IMR-90 (cell line): Measurements from ENCODE around the gene ABHD12. TPM values are rescaled to one million over a fixed set of nuclear protein-coding genes. Genes with fewer than 3 reads are reported as not detected.

Experiments
- ATAC-seq: fragments of 200-7000 bp; cut with Tn5 transposase; 2 replicates; pipeline ENCODE4 v1.9.1; 2020; ENCODE audit warnings: low read depth, mild to moderate bottlenecking, moderate library complexity
- BruUV-seq: library from RNA; stranded (reverse); fragments of 400-500 nt; replicated peaks from 2 replicates; lab custom pipeline; 2021; lab: Mats Ljungman, UMichigan
- CTCF ChIA-PET: fragments of 300-600 bp; formaldehyde crosslinking; extraction: SDS; loops from one replicate; lab custom pipeline; 2021; ENCODE audit warnings: antibody characterized with exemption; lab: Yijun Ruan, JAX
- POLR2A ChIA-PET: fragments of 300-600 bp; sonication (Branson Sonifier 250); formaldehyde crosslinking; loops from one replicate; lab custom pipeline; 2022; ENCODE audit warnings: antibody characterized with exemption; ENCODE audit not compliant: unreplicated experiment; lab: Charles Lee
- DNase-seq: peaks from one replicate; pipeline ENCODE4 v3.0.0; 2013
- H2AFZ ChIP-seq: replicated peaks from 2 replicates; pipeline ENCODE3; 2013; ENCODE audit warnings: low read length, mild to moderate bottlenecking; ENCODE audit not compliant: poor library complexity
- H2AK5ac ChIP-seq: 2 replicates; pipeline ENCODE4 v1.6.1; 2013; ENCODE audit warnings: low read depth, low read length, inconsistent platforms
- H2AK9ac ChIP-seq: replicated peaks from 2 replicates; pipeline ENCODE3; 2013; ENCODE audit warnings: mild to moderate bottlenecking, low read depth, low read length, moderate library complexity; ENCODE audit not compliant: poor library complexity
- H2BK120ac ChIP-seq: 2 replicates; pipeline ENCODE4 v1.6.1; 2013; ENCODE audit warnings: low read depth, low read length, inconsistent platforms
- H2BK15ac ChIP-seq: 3 replicates; pipeline ENCODE4 v1.6.1; 2013; ENCODE audit warnings: low read depth, low read length, inconsistent platforms
- H2BK20ac ChIP-seq: 2 replicates; pipeline ENCODE4 v1.6.1; 2013; ENCODE audit warnings: low read depth, mild to moderate bottlenecking, inconsistent platforms, low read length, moderate library complexity
- H2BK5ac ChIP-seq: 2 replicates; pipeline ENCODE4 v1.6.1; 2013; ENCODE audit warnings: mild to moderate bottlenecking, low read depth, low read length, inconsistent platforms; ENCODE audit not compliant: poor library complexity, severe bottlenecking
- H3K14ac ChIP-seq: replicated peaks from 2 replicates; pipeline ENCODE4 v1.6.1; 2013; ENCODE audit warnings: low read depth, low read length, inconsistent platforms
- H3K18ac ChIP-seq: 2 replicates; pipeline ENCODE4 v1.6.1; 2013; ENCODE audit warnings: low read depth, low read length, control low read depth
- H3K23ac ChIP-seq: 2 replicates; pipeline ENCODE4 v1.6.1; 2013; ENCODE audit warnings: low read depth, low read length, inconsistent platforms
- H3K27ac ChIP-seq: 2 replicates; pipeline ENCODE4 v1.5.1; 2013; ENCODE audit warnings: mild to moderate bottlenecking, control low read depth, low read length; ENCODE audit not compliant: insufficient read depth
- H3K27me3 ChIP-seq: 2 replicates; pipeline ENCODE4 v1.6.1; 2013; ENCODE audit warnings: low read length; ENCODE audit not compliant: control insufficient read depth, insufficient read depth
- H3K36me3 ChIP-seq: 2 replicates; pipeline ENCODE4 v1.6.1; 2013; ENCODE audit warnings: low read length, mixed read lengths; ENCODE audit not compliant: control insufficient read depth, insufficient read depth
- H3K4ac ChIP-seq: 2 replicates; pipeline ENCODE4 v1.6.1; 2013; ENCODE audit warnings: low read depth, low read length, inconsistent platforms
- H3K4me1 ChIP-seq: 2 replicates; pipeline ENCODE4 v1.6.1; 2013; ENCODE audit warnings: low read length, mixed read lengths; ENCODE audit not compliant: control insufficient read depth, insufficient read depth
- H3K4me2 ChIP-seq: 2 replicates; pipeline ENCODE4 v1.6.1; 2013; ENCODE audit warnings: low read depth, mild to moderate bottlenecking, control low read depth, low read length, moderate library complexity
- H3K4me3 ChIP-seq: 2 replicates; pipeline ENCODE4 v1.5.1; 2013; ENCODE audit warnings: low read depth, mild to moderate bottlenecking, control low read depth, low read length, moderate library complexity; ENCODE audit not compliant: insufficient read depth
- H3K56ac ChIP-seq: 2 replicates; pipeline ENCODE4 v1.6.1; 2013; ENCODE audit warnings: low read length, inconsistent platforms; ENCODE audit not compliant: insufficient read depth; ENCODE audit errors: extremely low read depth
- H3K79me1 ChIP-seq, 2 experiments: 2 replicates each; pipeline ENCODE4 v1.6.1; 2013; ENCODE audit warnings: low read length in 2 of 2, inconsistent platforms in 1 of 2, low read depth in 1 of 2
- H3K9ac ChIP-seq: 2 replicates; pipeline ENCODE4 v1.6.1; 2013; ENCODE audit warnings: low read depth, low read length, control low read depth
- H3K9me1 ChIP-seq: 2 replicates; pipeline ENCODE4 v1.6.1; 2013; ENCODE audit warnings: low read length, inconsistent platforms; ENCODE audit not compliant: insufficient read depth
- H3K9me3 ChIP-seq: 2 replicates; pipeline ENCODE4 v1.6.1; 2013; ENCODE audit warnings: low read length; ENCODE audit not compliant: control insufficient read depth, insufficient read depth
- H4K20me1 ChIP-seq: 2 replicates; pipeline ENCODE4 v1.6.1; 2013; ENCODE audit warnings: low read length, inconsistent platforms; ENCODE audit not compliant: insufficient read depth
- H4K5ac ChIP-seq: 2 replicates; pipeline ENCODE4 v1.6.1; 2013; ENCODE audit warnings: mild to moderate bottlenecking, low read depth, low read length, control low read depth
- H4K8ac ChIP-seq, 2 experiments: 2 replicates each; pipeline ENCODE4 v1.6.1; 2013; ENCODE audit warnings: low read depth in 2 of 2, low read length in 2 of 2, control low read depth in 1 of 2, inconsistent platforms in 1 of 2
- H4K91ac ChIP-seq: 2 replicates; pipeline ENCODE4 v1.6.1; 2013; ENCODE audit warnings: low read depth, low read length, inconsistent platforms; ENCODE audit not compliant: insufficient read depth
- BHLHE40 ChIP-seq: fragments of 150-350 bp; IDR thresholded peaks from 2 replicates; pipeline ENCODE4 v1.6.1; 2016; ENCODE audit warnings: mild to moderate bottlenecking, low read depth, low read length
- CEBPB ChIP-seq: IDR thresholded peaks from 2 replicates; pipeline ENCODE4 v1.6.1; 2012; ENCODE audit warnings: low read depth, low read length, improper control_type of control experiment
- FOS ChIP-seq: fragments of 150-350 bp; IDR thresholded peaks from 2 replicates; pipeline ENCODE4 v1.6.1; 2016; ENCODE audit warnings: low read depth, low read length
- MAFK ChIP-seq: IDR thresholded peaks from 2 replicates; pipeline ENCODE4 v1.6.1; 2012; ENCODE audit warnings: low read depth, low read length, improper control_type of control experiment
- MAZ ChIP-seq: IDR thresholded peaks from 2 replicates; pipeline ENCODE4 v1.6.1; 2012; ENCODE audit warnings: low read depth, mild to moderate bottlenecking, low read length, improper control_type of control experiment, moderate library complexity, borderline replicate concordance
- MXI1 ChIP-seq: IDR thresholded peaks from 2 replicates; pipeline ENCODE4 v1.6.1; 2012; ENCODE audit warnings: low read depth, mild to moderate bottlenecking, low read length, moderate library complexity, borderline replicate concordance
- NFE2L2 ChIP-seq: fragments of 150-350 bp; IDR thresholded peaks from 2 replicates; pipeline ENCODE4 v1.6.1; 2016; ENCODE audit warnings: low read depth, mild to moderate bottlenecking, low read length
- POLR2A ChIP-seq: IDR thresholded peaks from 2 replicates; pipeline ENCODE4 v1.6.1; 2012; ENCODE audit warnings: mild to moderate bottlenecking, low read depth, low read length
- RAD21 ChIP-seq: IDR thresholded peaks from 2 replicates; pipeline ENCODE4 v1.6.1; 2012; ENCODE audit warnings: low read length, improper control_type of control experiment
- RCOR1 ChIP-seq: IDR thresholded peaks from 2 replicates; pipeline ENCODE4 v1.6.1; 2012; ENCODE audit warnings: mild to moderate bottlenecking, low read length, improper control_type of control experiment; ENCODE audit not compliant: insufficient replicate concordance
- RFX5 ChIP-seq: IDR thresholded peaks from 2 replicates; pipeline ENCODE4 v1.8.0; 2012; ENCODE audit warnings: low read depth, mild to moderate bottlenecking, low read length, moderate library complexity
- SMC3 ChIP-seq: fragments of 150-350 bp; IDR thresholded peaks from 2 replicates; pipeline ENCODE4 v1.6.1; 2016; ENCODE audit warnings: low read depth, mild to moderate bottlenecking, antibody characterized with exemption, low read length, moderate library complexity
- USF2 ChIP-seq: fragments of 150-350 bp; IDR thresholded peaks from 2 replicates; pipeline ENCODE4 v1.6.1; 2017; ENCODE audit warnings: mild to moderate bottlenecking, antibody characterized with exemption, low read length, low read depth
- WGBS, 2 experiments: methylation state at CpG; one replicate each; pipeline versions ENCODE4 v1.1.5 to v1.1.7; 2013; ENCODE audit warnings: missing lambda C conversion rate in 2 of 2; ENCODE audit not compliant: insufficient read length in 1 of 2; ENCODE audit errors: extremely low coverage in 2 of 2; 5-methylcytosine and 5-hydroxymethylcytosine counted together
- dilution Hi-C: fragments of 300-500 bp; cut with HindIII; formaldehyde crosslinking; loops from one replicate; pipeline ENCODE4 v1.14.3; 2018; ENCODE audit warnings: low sequenced_read_pairs; ENCODE audit not compliant: unreplicated experiment
- in situ Hi-C: fragments of 300-500 bp; cut with MboI; formaldehyde crosslinking; loops from 3 replicates; pipeline ENCODE4 v1.14.3; 2019; ENCODE audit warnings: low sequenced_read_pairs, inconsistent platforms, mixed read lengths
- intact Hi-C: fragments of 100-400 bp; cut with micrococcal nuclease; formaldehyde crosslinking; loops from 2 replicates; pipeline ENCODE4 v1.10.0; 2022
- polyA plus RNA-seq, 3 experiments: library from polyadenylated mRNA; depleted of rRNA; stranded (reverse); fragments of >200 nt; gene quantifications; 2 replicates each; pipeline ENCODE4 v1.2.3, GENCODE V29; 2012; ENCODE audit warnings: low replicate concordance in 1 of 3
- total RNA-seq: library from RNA; depleted of rRNA; stranded (reverse); fragments of >200 nt; gene quantifications from 2 replicates; pipeline ENCODE4 v1.2.3, GENCODE V29; 2012
- TF ChIP-seq, protein P1 (sequence below): conservative IDR thresholded peaks from 2 replicates; pipeline ENCODE4 v1.5.1; 2012; ENCODE audit warnings: mild to moderate bottlenecking, low read depth, low read length, improper control_type of control experiment
- TF ChIP-seq, protein P2 (sequence below): fragments of 150-350 bp; IDR thresholded peaks from 2 replicates; pipeline ENCODE4 v1.6.1; 2016; ENCODE audit warnings: low read depth, mild to moderate bottlenecking, low read length, moderate library complexity, borderline replicate concordance

Gene ABHD12
- total and polyA plus RNA-seq, 2 of the 4 experiments (the other 2 are of a cell fraction) = 80.7 to 108 TPM

DNA sequence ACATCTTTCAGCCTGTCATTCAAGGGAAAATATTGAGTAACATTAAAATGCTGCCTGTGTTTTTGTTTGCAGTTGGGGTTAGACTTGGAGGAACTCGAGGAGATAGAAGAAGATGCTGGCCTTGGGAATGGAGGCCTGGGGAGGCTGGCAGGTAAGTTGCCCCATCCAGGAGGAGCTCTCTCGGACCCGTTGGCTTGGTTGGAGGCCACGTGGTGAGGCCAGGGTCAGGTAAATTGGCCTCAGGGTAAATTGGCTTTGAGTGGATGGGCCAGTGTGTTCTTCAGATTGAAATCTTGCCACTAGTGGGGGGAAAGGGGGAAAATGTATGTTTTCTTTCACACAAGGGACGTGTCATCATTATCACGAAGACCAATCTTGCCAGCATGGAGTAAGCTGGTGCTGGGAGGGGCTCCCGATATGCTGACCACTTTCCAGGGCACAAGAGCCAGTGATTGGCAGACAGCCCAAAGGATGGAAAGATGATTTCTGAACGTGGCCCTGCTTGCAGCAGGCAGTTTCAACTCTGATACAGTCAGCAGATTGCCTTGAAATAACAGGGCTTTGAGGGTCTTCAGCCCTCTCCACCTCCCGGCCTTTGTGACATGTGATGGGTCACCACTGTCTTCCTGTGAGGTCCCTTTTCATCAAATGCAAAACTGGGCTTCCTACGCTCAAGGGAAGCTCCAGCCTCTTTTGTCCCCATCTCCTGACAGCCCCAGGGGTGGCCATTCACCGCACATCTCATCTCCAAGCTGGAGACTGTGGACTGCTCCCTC is 121.4 kb downstream of the ABHD12 start:
- peaks cover 46% of the 10 kb centered on the region for H3K36me3 ChIP-seq
- 94% methylated on average over 6 of the region's 11 CpGs; no CpG with 5 or more reads in 1 of the 2 experiments for WGBS, 2 experiments
- TF ChIP-seq, protein P1, sequence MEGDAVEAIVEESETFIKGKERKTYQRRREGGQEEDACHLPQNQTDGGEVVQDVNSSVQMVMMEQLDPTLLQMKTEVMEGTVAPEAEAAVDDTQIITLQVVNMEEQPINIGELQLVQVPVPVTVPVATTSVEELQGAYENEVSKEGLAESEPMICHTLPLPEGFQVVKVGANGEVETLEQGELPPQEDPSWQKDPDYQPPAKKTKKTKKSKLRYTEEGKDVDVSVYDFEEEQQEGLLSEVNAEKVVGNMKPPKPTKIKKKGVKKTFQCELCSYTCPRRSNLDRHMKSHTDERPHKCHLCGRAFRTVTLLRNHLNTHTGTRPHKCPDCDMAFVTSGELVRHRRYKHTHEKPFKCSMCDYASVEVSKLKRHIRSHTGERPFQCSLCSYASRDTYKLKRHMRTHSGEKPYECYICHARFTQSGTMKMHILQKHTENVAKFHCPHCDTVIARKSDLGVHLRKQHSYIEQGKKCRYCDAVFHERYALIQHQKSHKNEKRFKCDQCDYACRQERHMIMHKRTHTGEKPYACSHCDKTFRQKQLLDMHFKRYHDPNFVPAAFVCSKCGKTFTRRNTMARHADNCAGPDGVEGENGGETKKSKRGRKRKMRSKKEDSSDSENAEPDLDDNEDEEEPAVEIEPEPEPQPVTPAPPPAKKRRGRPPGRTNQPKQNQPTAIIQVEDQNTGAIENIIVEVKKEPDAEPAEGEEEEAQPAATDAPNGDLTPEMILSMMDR = no peak
- TF ChIP-seq, protein P2, sequence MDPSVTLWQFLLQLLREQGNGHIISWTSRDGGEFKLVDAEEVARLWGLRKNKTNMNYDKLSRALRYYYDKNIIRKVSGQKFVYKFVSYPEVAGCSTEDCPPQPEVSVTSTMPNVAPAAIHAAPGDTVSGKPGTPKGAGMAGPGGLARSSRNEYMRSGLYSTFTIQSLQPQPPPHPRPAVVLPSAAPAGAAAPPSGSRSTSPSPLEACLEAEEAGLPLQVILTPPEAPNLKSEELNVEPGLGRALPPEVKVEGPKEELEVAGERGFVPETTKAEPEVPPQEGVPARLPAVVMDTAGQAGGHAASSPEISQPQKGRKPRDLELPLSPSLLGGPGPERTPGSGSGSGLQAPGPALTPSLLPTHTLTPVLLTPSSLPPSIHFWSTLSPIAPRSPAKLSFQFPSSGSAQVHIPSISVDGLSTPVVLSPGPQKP = no peak
- TF ChIP-seq RCOR1 = no peak
- TF ChIP-seq POLR2A = no peak
- TF ChIP-seq MAZ = no peak
- no peak for TF ChIP-seq SMC3
- no peak for TF ChIP-seq NFE2L2
- TF ChIP-seq MXI1 = no peak
- TF ChIP-seq BHLHE40 = no peak
- no peak for TF ChIP-seq CEBPB
- no peak for TF ChIP-seq FOS
- no peak for TF ChIP-seq RAD21
- no peak for TF ChIP-seq USF2
- TF ChIP-seq RFX5 = no peak
- TF ChIP-seq MAFK = no peak

More for the DNA sequence above, 121.4 kb downstream of the ABHD12 start:
- Histone ChIP-seq H3K23ac (no peak overlapping the region), H2BK15ac (no peak overlapping the region), H2AK5ac (no peak overlapping the region), H2AFZ (no peak overlapping the region), H3K4ac (no peak overlapping the region), H2BK5ac (no peak overlapping the region), H4K20me1 (no peaks in the 10 kb centered on the region; the same call in none of the 2 replicates), H3K27me3 (no peaks in the 10 kb centered on the region), H4K91ac (no peak overlapping the region), H2BK20ac (no peak overlapping the region), H4K5ac (no peak overlapping the region), H3K27ac (no peak overlapping the region), H3K56ac (no peak overlapping the region), H3K9me3 (no peaks in the 10 kb centered on the region), H3K9ac (no peak overlapping the region), H3K4me3 (no peak overlapping the region), H3K4me1 (no peaks in the 10 kb centered on the region), H3K79me1 (peaks cover 21 to 30% of the 10 kb centered on the region in 2 experiments), H3K4me2 (no peak overlapping the region), H3K9me1 (peaks cover 6% of the 10 kb centered on the region; the same call in 1 of the 2 replicates), H3K18ac (no peak overlapping the region), H3K14ac (no peak overlapping the region), H4K8ac (no peak overlapping the region), H2AK9ac (no peak overlapping the region), H2BK120ac (no peak overlapping the region)
- no peak for DNase-seq
- intact Hi-C loops (no loop called here), dilution Hi-C loops (no loop called here), in situ Hi-C loops (loop anchor here (10.0 to 25.0 kb wide), 3 partner anchors 54 to 1632 kb away; partner anchors contain the start of gene CST3)
- BruUV-seq = no TSS peak
- ATAC-seq = no peak
- ChIA-PET CTCF (no interaction called here), POLR2A (no interaction called here)
